NCI-H2029 (cell line): ENCODE data around the gene ST13.
"Not testable (repeated sequence)": the region's sequence is repeated elsewhere in the genome, so short reads cannot be mapped to it uniquely, and the experiment has no call there.

Source experiments
- DNase-seq: peaks from one replicate; lab custom pipeline; 2025; lab: John Stamatoyannopoulos, UW

Gene ST13

DNA sequence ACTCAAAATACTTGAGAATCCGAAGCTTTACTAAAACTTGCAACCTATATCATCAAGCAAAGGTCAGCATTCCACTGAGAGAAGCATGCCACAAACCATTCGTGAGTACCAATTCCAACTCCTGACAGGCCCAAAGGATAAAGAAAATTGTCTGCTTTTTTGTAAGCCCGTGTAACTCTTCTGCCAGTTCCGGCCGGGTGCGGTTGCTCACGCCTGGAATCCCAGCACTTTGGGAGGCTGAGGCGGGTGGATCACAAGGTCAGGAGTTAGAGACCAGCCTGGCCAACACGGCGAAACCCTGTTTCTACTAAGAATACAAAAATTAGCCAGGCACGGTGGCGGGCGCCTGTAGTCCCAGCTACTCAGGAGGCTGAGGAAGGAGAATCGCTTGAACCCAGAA is 74.7 kb downstream of the ST13 start:
- DNase-seq = not testable (repeated sequence)
